A673 (cell line): ENCODE results near the gene CAPN8. TPM values are rescaled to one million over a fixed set of nuclear protein-coding genes. Genes with fewer than 3 reads are reported as not detected.

Experiments used
- BruUV-seq: library from RNA; stranded (reverse); fragments of 400-500 nt; replicated peaks from 2 replicates; lab custom pipeline; 2021; lab: Mats Ljungman, UMichigan
- CTCF ChIA-PET: fragments of 300-600 bp; sonication (Branson Sonifier 250); formaldehyde crosslinking; loops from one replicate; lab custom pipeline; 2022; ENCODE audit warnings: antibody characterized with exemption; lab: Charles Lee
- POLR2A ChIA-PET: fragments of 300-600 bp; sonication (Branson Sonifier 250); formaldehyde crosslinking; loops from one replicate; lab custom pipeline; 2022; ENCODE audit warnings: antibody characterized with exemption; ENCODE audit not compliant: low non-redundant PET; lab: Charles Lee
- DNase-seq: peaks from one replicate; pipeline ENCODE4 v3.0.0-alpha.2; 2015; ENCODE audit warnings: low spot score
- H3K27ac ChIP-seq: fragments of 200-600 bp; sonication (generic); 2 replicates; pipeline ENCODE4 v1.5.1; 2016; ENCODE audit warnings: mixed run types, low read depth, mild to moderate bottlenecking, mixed read lengths, antibody characterized with exemption, low read length; ENCODE audit not compliant: poor library complexity, severe bottlenecking
- H3K27me3 ChIP-seq: fragments of 200-600 bp; sonication (generic); replicated peaks from 2 replicates; pipeline ENCODE4 v1.6.1; 2017; ENCODE audit warnings: mixed run types, low read depth, mild to moderate bottlenecking, mixed read lengths, antibody characterized with exemption, low read length; ENCODE audit not compliant: insufficient read depth, poor library complexity
- H3K36me3 ChIP-seq: fragments of 200-600 bp; sonication (generic); 2 replicates; pipeline ENCODE4 v1.6.1; 2016; ENCODE audit warnings: mixed run types, mild to moderate bottlenecking, mixed read lengths, antibody characterized with exemption, low read length; ENCODE audit not compliant: insufficient read depth, poor library complexity, severe bottlenecking
- H3K4me1 ChIP-seq: fragments of 200-600 bp; sonication (generic); 2 replicates; pipeline ENCODE4 v1.6.1; 2017; ENCODE audit warnings: mixed run types, mild to moderate bottlenecking, mixed read lengths, antibody characterized with exemption, low read length; ENCODE audit not compliant: insufficient read depth, poor library complexity, severe bottlenecking
- H3K4me3 ChIP-seq: fragments of 200-600 bp; sonication (generic); 2 replicates; pipeline ENCODE4 v1.5.1; 2016; ENCODE audit warnings: low read depth, mixed run types, mild to moderate bottlenecking, mixed read lengths, low read length; ENCODE audit not compliant: poor library complexity, severe bottlenecking
- H3K9me3 ChIP-seq: fragments of 200-600 bp; sonication (generic); 2 replicates; pipeline ENCODE4 v1.6.1; 2016; ENCODE audit warnings: mixed run types, low read depth, mild to moderate bottlenecking, mixed read lengths, antibody characterized with exemption, low read length; ENCODE audit not compliant: poor library complexity, severe bottlenecking
- CTCF ChIP-seq: fragments of 300-800, 200-600 bp; sonication (generic); conservative IDR thresholded peaks from 2 replicates; pipeline ENCODE4 v1.5.1; 2017; ENCODE audit warnings: low read depth, mild to moderate bottlenecking, antibody characterized with exemption, low read length, moderate library complexity, mixed read lengths
- EZH2 ChIP-seq: fragments of 200-600 bp; sonication (generic); IDR thresholded peaks from 2 replicates; pipeline ENCODE4 v1.6.1; 2017; ENCODE audit warnings: borderline replicate concordance, low read depth, mild to moderate bottlenecking, mixed read lengths, antibody characterized with exemption, low read length; ENCODE audit not compliant: poor library complexity, severe bottlenecking
- intact Hi-C: fragments of 100-400 bp; cut with micrococcal nuclease; formaldehyde crosslinking; loops from one replicate; pipeline ENCODE4 v1.10.0; 2022; ENCODE audit not compliant: unreplicated experiment
- total RNA-seq: library from RNA; stranded (reverse); gene quantifications from 2 replicates; pipeline ENCODE4 v1.2.3, GENCODE V29; 2021

CAPN8 gene
- total RNA-seq, 1 experiment from 2014 or later, result not detected

- POLR2A ChIA-PET, result no interaction called here
- Histone ChIP-seq H3K4me1 (no peaks in the 10 kb centered on the region), H3K27ac (no peak overlapping the region), H3K4me3 (no peak overlapping the region), H3K36me3 (no peaks in the 10 kb centered on the region), H3K27me3 (no peaks in the 10 kb centered on the region), H3K9me3 (no peaks in the 10 kb centered on the region)
- no peak for DNase-seq
- no TSS peak for BruUV-seq
- intact Hi-C loops, result no loop called here
- no peak for TF ChIP-seq EZH2
- TF ChIP-seq CTCF, result no peak
- CTCF ChIA-PET, result no interaction called here
Measured at GRCh38 chr1:223514644-223515043, 150.9 kb downstream of the CAPN8 start.

- no peak overlapping the region for H3K4me3 ChIP-seq
- intact Hi-C loops, result no loop called here
- no TSS peak for BruUV-seq
- ChIA-PET POLR2A (no interaction called here), CTCF (no interaction called here)
- no peaks in the 10 kb centered on the region for H3K36me3 ChIP-seq
- no peak for DNase-seq
- H3K27me3 ChIP-seq, result no peaks in the 10 kb centered on the region
- H3K27ac ChIP-seq, result no peak overlapping the region
- H3K4me1 ChIP-seq, result no peaks in the 10 kb centered on the region
- no peaks in the 10 kb centered on the region for H3K9me3 ChIP-seq
- TF ChIP-seq EZH2 (no peak), CTCF (no peak)
Measured at GRCh38 chr1:223513309-223513708, 152.2 kb downstream of the CAPN8 start.

- H3K27ac ChIP-seq, result no peak overlapping the region
- CTCF ChIA-PET, result no interaction called here
- no peaks in the 10 kb centered on the region for H3K4me1 ChIP-seq
- no peaks in the 10 kb centered on the region for H3K9me3 ChIP-seq
- no TSS peak for BruUV-seq
- DNase-seq, result no peak
- H3K27me3 ChIP-seq, result no peaks in the 10 kb centered on the region
- POLR2A ChIA-PET, result no interaction called here
- intact Hi-C loops, result no loop called here
- TF ChIP-seq CTCF (no peak), EZH2 (no peak)
- H3K4me3 ChIP-seq, result no peak overlapping the region
- no peaks in the 10 kb centered on the region for H3K36me3 ChIP-seq
Measured at GRCh38 chr1:223512057-223512456, 153.4 kb downstream of the CAPN8 start.
